Liver (tissue), 9 donors: ENCODE results near the gene ZER1. TPM values are rescaled to one million over a fixed set of nuclear protein-coding genes. Genes with fewer than 3 reads are reported as not detected.

Source experiments
- DNase-seq: peaks from one replicate; pipeline ENCODE4 v3.0.0-alpha.2; 2017; ENCODE audit warnings: low spot score
- H3K27ac ChIP-seq, 2 donors: one replicate each; pipeline ENCODE4 v1.7.0; 2013; ENCODE audit warnings: inconsistent platforms in 2 of 2, low read length in 2 of 2, control low read depth in 1 of 2, low read depth in 1 of 2, mild to moderate bottlenecking in 1 of 2
- H3K27me3 ChIP-seq, 4 donors: one replicate each; pipeline versions ENCODE4 v1.6.1 to v1.7.0; 2013; ENCODE audit warnings: low read length in 3 of 4, inconsistent platforms in 1 of 4, mild to moderate bottlenecking in 1 of 4, moderate library complexity in 1 of 4; ENCODE audit not compliant: control insufficient read depth in 4 of 4, insufficient read depth in 4 of 4
- H3K36me3 ChIP-seq, 4 donors: one replicate each; pipeline versions ENCODE4 v1.6.1 to v1.7.0; 2013; ENCODE audit warnings: low read length in 3 of 4, mild to moderate bottlenecking in 3 of 4, low read depth in 1 of 4, moderate library complexity in 1 of 4; ENCODE audit not compliant: control insufficient read depth in 4 of 4, insufficient read depth in 3 of 4
- H3K4me1 ChIP-seq, 4 donors: one replicate each; pipeline versions ENCODE4 v1.6.1 to v1.7.0; 2013; ENCODE audit warnings: low read length in 3 of 4, mild to moderate bottlenecking in 3 of 4, moderate library complexity in 1 of 4; ENCODE audit not compliant: control insufficient read depth in 4 of 4, insufficient read depth in 4 of 4
- H3K4me3 ChIP-seq, 3 donors: one replicate each; pipeline versions ENCODE4 v1.6.1 to v1.7.0; 2013; ENCODE audit warnings: low read length in 3 of 3, control low read depth in 1 of 3, low read depth in 1 of 3, mild to moderate bottlenecking in 1 of 3
- H3K9ac ChIP-seq, 2 donors: one replicate each; pipeline ENCODE4 v1.7.0; 2013; ENCODE audit warnings: low read length in 2 of 2, mild to moderate bottlenecking in 2 of 2, moderate library complexity in 2 of 2, control low read depth in 1 of 2, low read depth in 1 of 2
- H3K9me3 ChIP-seq, 4 donors: one replicate each; pipeline versions ENCODE4 v1.6.1 to v1.7.0; 2013; ENCODE audit warnings: low read length in 3 of 4; ENCODE audit not compliant: control insufficient read depth in 4 of 4
- EGR1 ChIP-seq, 2 donors: IDR thresholded peaks; 2 replicates each; pipeline ENCODE4 v1.6.1; 2016 to 2018; ENCODE audit warnings: antibody characterized with exemption in 2 of 2, low read depth in 2 of 2
- FOXA1 ChIP-seq: IDR thresholded peaks from 2 replicates; pipeline ENCODE4 v1.6.1; 2016; ENCODE audit warnings: antibody characterized with exemption
- FOXA2 ChIP-seq: IDR thresholded peaks from 2 replicates; pipeline ENCODE4 v1.6.1; 2016; ENCODE audit warnings: antibody characterized with exemption
- GABPA ChIP-seq, 2 donors: IDR thresholded peaks in 1 of 2; conservative IDR thresholded peaks in 1 of 2; 2 replicates each; pipeline ENCODE4 v1.6.1; 2016; ENCODE audit warnings: antibody characterized with exemption in 2 of 2, mild to moderate bottlenecking in 1 of 2, moderate library complexity in 1 of 2
- HNF4A ChIP-seq, 2 donors: conservative IDR thresholded peaks; 2 replicates each; pipeline ENCODE4 v1.6.1; 2016; ENCODE audit warnings: antibody characterized with exemption in 2 of 2, mild to moderate bottlenecking in 2 of 2
- HNF4G ChIP-seq: IDR thresholded peaks from 2 replicates; pipeline ENCODE4 v1.6.1; 2016; ENCODE audit warnings: antibody characterized with exemption
- JUND ChIP-seq, 2 donors: IDR thresholded peaks; 2 replicates each; pipeline ENCODE4 v1.6.1; 2016; ENCODE audit warnings: antibody characterized with exemption in 2 of 2
- NR2F2 ChIP-seq: IDR thresholded peaks from 2 replicates; pipeline ENCODE4 v1.6.1; 2016; ENCODE audit warnings: antibody characterized with exemption
- RAD21 ChIP-seq, 2 donors: IDR thresholded peaks; 2 replicates each; pipeline ENCODE4 v1.6.1; 2016; ENCODE audit warnings: antibody characterized with exemption in 2 of 2, mild to moderate bottlenecking in 2 of 2
- RXRA ChIP-seq, 2 donors: IDR thresholded peaks; 2 replicates each; pipeline ENCODE4 v1.6.1; 2017 to 2018; ENCODE audit warnings: antibody characterized with exemption in 2 of 2, mild to moderate bottlenecking in 1 of 2
- SP1 ChIP-seq: IDR thresholded peaks from 2 replicates; pipeline ENCODE4 v1.6.1; 2018; ENCODE audit warnings: antibody characterized with exemption, mild to moderate bottlenecking
- TAF1 ChIP-seq: conservative IDR thresholded peaks from 2 replicates; pipeline ENCODE4 v1.6.1; 2016; ENCODE audit warnings: antibody characterized with exemption, mild to moderate bottlenecking
- YY1 ChIP-seq: IDR thresholded peaks from 2 replicates; pipeline ENCODE4 v1.6.1; 2016; ENCODE audit warnings: antibody characterized with exemption, mild to moderate bottlenecking
- ZBTB33 ChIP-seq: IDR thresholded peaks from 2 replicates; pipeline ENCODE4 v1.6.1; 2016; ENCODE audit warnings: antibody characterized with exemption
- WGBS: extraction: QIAGEN DNeasy Blood & Tissue Kit; methylation state at CpG from one replicate; pipeline ENCODE4 v1.1.7; 2013; 5-methylcytosine and 5-hydroxymethylcytosine counted together
- polyA plus RNA-seq, 2 donors: library from polyadenylated mRNA; stranded (reverse) in 1 of 2; unstranded in 1 of 2; fragments of 200-250 nt in 1 of 2; fragments of >200 nt in 1 of 2; fragmentation: Nextera tagmentation in 1 of 2; extraction: Ambion mirVana in 1 of 2; gene quantifications; one replicate each; pipeline versions ENCODE4 v1.2.1 to v1.2.3, GENCODE V29; 2013 to 2015
- total RNA-seq, 2 donors: library from RNA; depleted of rRNA; stranded (reverse); fragments of >200 nt; gene quantifications; one replicate each; pipeline ENCODE4 v1.2.3, GENCODE V29; 2014
- TF ChIP-seq, protein P1 (sequence below): fragments of 150-350 bp; IDR thresholded peaks from 2 replicates; pipeline ENCODE4 v1.5.1; 2017; ENCODE audit warnings: improper control_type of control experiment, low read depth, low read length; ENCODE audit not compliant: missing input control
- TF ChIP-seq, protein P2 (sequence below): IDR thresholded peaks from 2 replicates; pipeline ENCODE4 v1.6.1; 2016; ENCODE audit warnings: antibody characterized with exemption
- TF ChIP-seq, protein P3 (sequence below): IDR thresholded peaks from 2 replicates; pipeline ENCODE4 v1.6.1; 2016; ENCODE audit warnings: antibody characterized with exemption, mild to moderate bottlenecking
- TF ChIP-seq, protein P4 (sequence below): IDR thresholded peaks from 2 replicates; pipeline ENCODE4 v1.6.1; 2016; ENCODE audit warnings: antibody characterized with exemption
- donor health status: healthy.
- donor health status: healthy.
- donor health status: healthy.
- donor health status: healthy.
- donor health status: healthy.

Gene ZER1
- total and polyA plus RNA-seq, 4 donors = 7.6 to 29.1 (median 15.8) TPM

DNA sequence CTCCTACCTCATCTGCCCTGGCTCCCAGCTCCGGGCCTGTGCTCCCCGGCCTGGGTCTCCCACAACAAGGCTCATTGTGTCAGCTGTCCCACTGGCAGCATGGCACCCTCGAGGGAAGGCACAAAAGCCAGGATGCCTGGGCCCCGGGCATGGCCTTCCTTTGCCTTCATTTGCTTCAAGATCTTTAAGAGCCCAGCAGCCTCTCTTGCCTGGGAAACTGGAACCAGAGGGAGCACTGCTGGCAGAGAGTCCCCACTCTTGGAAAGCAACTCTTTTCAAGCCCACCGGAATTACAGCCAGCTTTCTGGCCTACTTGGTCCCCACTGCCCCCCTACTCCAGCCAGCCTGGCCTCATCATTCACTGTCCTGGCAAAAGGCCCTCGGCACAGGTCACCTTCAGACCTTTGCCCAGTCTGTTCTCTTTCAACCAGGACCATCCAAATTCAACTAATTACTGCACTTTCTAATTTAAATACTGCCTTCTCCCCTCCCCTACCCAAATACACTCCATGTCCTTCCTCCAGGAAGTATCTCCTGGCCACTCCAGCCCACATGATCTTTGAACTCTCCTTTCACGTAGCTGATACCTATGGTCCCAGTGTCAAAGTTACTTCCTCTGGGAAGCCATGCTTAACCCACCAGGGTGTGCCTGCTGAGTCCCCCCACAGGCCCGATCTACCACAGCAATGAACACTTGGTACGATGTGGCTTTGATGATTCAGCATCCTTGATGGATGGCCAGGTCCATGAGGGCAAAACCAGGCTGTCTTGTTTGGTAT, 8.9 kb downstream of the ZER1 start:
- 37% methylated on average over 9 of the region's 9 CpGs for WGBS
- Histone ChIP-seq H3K9ac (peak overlapping the region; percentile 8 to 26), H3K9me3 (no peaks in the 10 kb centered on the region), H3K4me1 (peaks cover 21 to 58% (median 45%) of the 10 kb centered on the region in 4 donors), H3K27ac (peak overlapping the region; percentile 81 to 90), H3K27me3 (no peaks in the 10 kb centered on the region), H3K4me3 (no peak overlapping the region), H3K36me3 (peaks cover 0 to 2% (median 0%) of the 10 kb centered on the region in 4 donors)
- peak; percentile 94 for TF ChIP-seq SP1
- peak; percentile 98 to 99 for TF ChIP-seq HNF4A (conservative IDR thresholded peaks at IDR 0.05)
- TF ChIP-seq RXRA (IDR thresholded peaks at IDR 0.05) = peak; percentile 89 to 91
- TF ChIP-seq, protein P1, sequence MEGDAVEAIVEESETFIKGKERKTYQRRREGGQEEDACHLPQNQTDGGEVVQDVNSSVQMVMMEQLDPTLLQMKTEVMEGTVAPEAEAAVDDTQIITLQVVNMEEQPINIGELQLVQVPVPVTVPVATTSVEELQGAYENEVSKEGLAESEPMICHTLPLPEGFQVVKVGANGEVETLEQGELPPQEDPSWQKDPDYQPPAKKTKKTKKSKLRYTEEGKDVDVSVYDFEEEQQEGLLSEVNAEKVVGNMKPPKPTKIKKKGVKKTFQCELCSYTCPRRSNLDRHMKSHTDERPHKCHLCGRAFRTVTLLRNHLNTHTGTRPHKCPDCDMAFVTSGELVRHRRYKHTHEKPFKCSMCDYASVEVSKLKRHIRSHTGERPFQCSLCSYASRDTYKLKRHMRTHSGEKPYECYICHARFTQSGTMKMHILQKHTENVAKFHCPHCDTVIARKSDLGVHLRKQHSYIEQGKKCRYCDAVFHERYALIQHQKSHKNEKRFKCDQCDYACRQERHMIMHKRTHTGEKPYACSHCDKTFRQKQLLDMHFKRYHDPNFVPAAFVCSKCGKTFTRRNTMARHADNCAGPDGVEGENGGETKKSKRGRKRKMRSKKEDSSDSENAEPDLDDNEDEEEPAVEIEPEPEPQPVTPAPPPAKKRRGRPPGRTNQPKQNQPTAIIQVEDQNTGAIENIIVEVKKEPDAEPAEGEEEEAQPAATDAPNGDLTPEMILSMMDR = no peak
- TF ChIP-seq EGR1 (IDR thresholded peaks at IDR 0.05; ENCODE audit: low read depth in 2 of 2) = peak; percentile 51 to 84
- TF ChIP-seq GABPA (IDR thresholded peaks at IDR 0.05 in 1 of 2, conservative IDR thresholded peaks at IDR 0.05 in 1 of 2) = peak; percentile 24 to 81
- TF ChIP-seq FOXA2 = peak; percentile 68
- TF ChIP-seq, protein P2, sequence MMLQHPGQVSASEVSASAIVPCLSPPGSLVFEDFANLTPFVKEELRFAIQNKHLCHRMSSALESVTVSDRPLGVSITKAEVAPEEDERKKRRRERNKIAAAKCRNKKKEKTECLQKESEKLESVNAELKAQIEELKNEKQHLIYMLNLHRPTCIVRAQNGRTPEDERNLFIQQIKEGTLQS = no peak
- peak; percentile 41 for TF ChIP-seq TAF1
- peak; percentile 84 for TF ChIP-seq ZBTB33
- peak; percentile 45 for TF ChIP-seq FOXA1
- TF ChIP-seq YY1 = peak; percentile 96
- peak; percentile 90 for TF ChIP-seq HNF4G
- peak; percentile 1 to 37 for TF ChIP-seq RAD21 (IDR thresholded peaks at IDR 0.05)
- TF ChIP-seq NR2F2 = peak; percentile 74
- TF ChIP-seq, protein P3, sequence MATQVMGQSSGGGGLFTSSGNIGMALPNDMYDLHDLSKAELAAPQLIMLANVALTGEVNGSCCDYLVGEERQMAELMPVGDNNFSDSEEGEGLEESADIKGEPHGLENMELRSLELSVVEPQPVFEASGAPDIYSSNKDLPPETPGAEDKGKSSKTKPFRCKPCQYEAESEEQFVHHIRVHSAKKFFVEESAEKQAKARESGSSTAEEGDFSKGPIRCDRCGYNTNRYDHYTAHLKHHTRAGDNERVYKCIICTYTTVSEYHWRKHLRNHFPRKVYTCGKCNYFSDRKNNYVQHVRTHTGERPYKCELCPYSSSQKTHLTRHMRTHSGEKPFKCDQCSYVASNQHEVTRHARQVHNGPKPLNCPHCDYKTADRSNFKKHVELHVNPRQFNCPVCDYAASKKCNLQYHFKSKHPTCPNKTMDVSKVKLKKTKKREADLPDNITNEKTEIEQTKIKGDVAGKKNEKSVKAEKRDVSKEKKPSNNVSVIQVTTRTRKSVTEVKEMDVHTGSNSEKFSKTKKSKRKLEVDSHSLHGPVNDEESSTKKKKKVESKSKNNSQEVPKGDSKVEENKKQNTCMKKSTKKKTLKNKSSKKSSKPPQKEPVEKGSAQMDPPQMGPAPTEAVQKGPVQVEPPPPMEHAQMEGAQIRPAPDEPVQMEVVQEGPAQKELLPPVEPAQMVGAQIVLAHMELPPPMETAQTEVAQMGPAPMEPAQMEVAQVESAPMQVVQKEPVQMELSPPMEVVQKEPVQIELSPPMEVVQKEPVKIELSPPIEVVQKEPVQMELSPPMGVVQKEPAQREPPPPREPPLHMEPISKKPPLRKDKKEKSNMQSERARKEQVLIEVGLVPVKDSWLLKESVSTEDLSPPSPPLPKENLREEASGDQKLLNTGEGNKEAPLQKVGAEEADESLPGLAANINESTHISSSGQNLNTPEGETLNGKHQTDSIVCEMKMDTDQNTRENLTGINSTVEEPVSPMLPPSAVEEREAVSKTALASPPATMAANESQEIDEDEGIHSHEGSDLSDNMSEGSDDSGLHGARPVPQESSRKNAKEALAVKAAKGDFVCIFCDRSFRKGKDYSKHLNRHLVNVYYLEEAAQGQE = peak; percentile 88
- TF ChIP-seq, protein P4, sequence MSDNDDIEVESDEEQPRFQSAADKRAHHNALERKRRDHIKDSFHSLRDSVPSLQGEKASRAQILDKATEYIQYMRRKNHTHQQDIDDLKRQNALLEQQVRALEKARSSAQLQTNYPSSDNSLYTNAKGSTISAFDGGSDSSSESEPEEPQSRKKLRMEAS = peak; percentile 94
- TF ChIP-seq JUND (IDR thresholded peaks at IDR 0.05) = peak; percentile 66 to 87
- no peak for DNase-seq
